Mucosa of rectum (tissue), 2 donors: Measurements from ENCODE around the gene COQ4.

ENCODE experiments used
- H3K27ac ChIP-seq, 2 donors: one replicate each; pipeline ENCODE4 v1.7.0; 2013; ENCODE audit warnings: inconsistent platforms in 2 of 2, low read depth in 2 of 2, low read length in 2 of 2
- H3K27me3 ChIP-seq, 2 donors: one replicate each; pipeline ENCODE4 v1.7.0; 2013; ENCODE audit warnings: low read length in 2 of 2; ENCODE audit not compliant: control insufficient read depth in 2 of 2, insufficient read depth in 2 of 2
- H3K36me3 ChIP-seq, 2 donors: one replicate each; pipeline ENCODE4 v1.7.0; 2013; ENCODE audit warnings: low read length in 2 of 2; ENCODE audit not compliant: control insufficient read depth in 2 of 2, insufficient read depth in 2 of 2
- H3K4me1 ChIP-seq, 2 donors: one replicate each; pipeline ENCODE4 v1.7.0; 2013; ENCODE audit warnings: low read length in 2 of 2, mild to moderate bottlenecking in 1 of 2; ENCODE audit not compliant: control insufficient read depth in 2 of 2, insufficient read depth in 2 of 2
- H3K4me3 ChIP-seq, 2 donors: one replicate each; pipeline ENCODE4 v1.7.0; 2013; ENCODE audit warnings: low read length in 2 of 2
- H3K9ac ChIP-seq, 2 donors: one replicate each; pipeline ENCODE4 v1.7.0; 2013; ENCODE audit warnings: low read length in 2 of 2, low read depth in 1 of 2, mild to moderate bottlenecking in 1 of 2
- H3K9me3 ChIP-seq, 2 donors: one replicate each; pipeline ENCODE4 v1.7.0; 2013; ENCODE audit warnings: low read length in 2 of 2; ENCODE audit not compliant: control insufficient read depth in 2 of 2
- donor health status: healthy.
- donor health status: Normal muscosa, but diverticular disease.

The COQ4 gene

GRCh38 chr9:128372188-128372641, 49.6 kb downstream of the COQ4 start:
- peaks cover 15 to 18% of the 10 kb centered on the region in 2 donors for H3K4me1 ChIP-seq
- peak overlapping the region; percentile 85 to 90 for H3K27ac ChIP-seq
- H3K4me3 ChIP-seq: peak overlapping the region; percentile 88 to 98
- H3K9ac ChIP-seq: peak overlapping the region; percentile 96 to 97
- no peaks in the 10 kb centered on the region for H3K9me3 ChIP-seq
- H3K27me3 ChIP-seq: no peaks in the 10 kb centered on the region
- peaks cover 0 to 15% of the 10 kb centered on the region in 2 donors for H3K36me3 ChIP-seq

GRCh38 chr9:128372784-128373183, 50.1 kb downstream of the COQ4 start:
- no peaks in the 10 kb centered on the region for H3K9me3 ChIP-seq

GRCh38 chr9:128374221-128374675, 51.6 kb downstream of the COQ4 start:
- peaks cover 7 to 19% of the 10 kb centered on the region in 2 donors for H3K36me3 ChIP-seq
- H3K27ac ChIP-seq: no peak overlapping the region
- H3K4me1 ChIP-seq: peaks cover 15 to 18% of the 10 kb centered on the region in 2 donors
- no peaks in the 10 kb centered on the region for H3K9me3 ChIP-seq
- no peak overlapping the region for H3K9ac ChIP-seq
- H3K27me3 ChIP-seq: no peaks in the 10 kb centered on the region
- no peak overlapping the region for H3K4me3 ChIP-seq

More at GRCh38 chr9:128372784-128373183, 50.1 kb downstream of the COQ4 start:
- no peak overlapping the region for H3K4me3 ChIP-seq
- peaks cover 15 to 18% of the 10 kb centered on the region in 2 donors for H3K4me1 ChIP-seq
- no peak overlapping the region for H3K9ac ChIP-seq
- H3K27me3 ChIP-seq: no peaks in the 10 kb centered on the region
- H3K36me3 ChIP-seq: peaks cover under 1 to 17% of the 10 kb centered on the region in 2 donors
- no peak overlapping the region for H3K27ac ChIP-seq

GRCh38 chr9:128375865-128376264, 53.2 kb downstream of the COQ4 start:
- H3K4me1 ChIP-seq: peaks cover 11% of the 10 kb centered on the region in 2 donors
- H3K4me3 ChIP-seq: no peak overlapping the region
- H3K9ac ChIP-seq: no peak overlapping the region
- H3K9me3 ChIP-seq: no peaks in the 10 kb centered on the region
- no peaks in the 10 kb centered on the region for H3K27me3 ChIP-seq
- no peak overlapping the region for H3K27ac ChIP-seq
- peaks cover 7 to 19% of the 10 kb centered on the region in 2 donors for H3K36me3 ChIP-seq

GRCh38 chr9:128382261-128382660, 59.6 kb downstream of the COQ4 start:
- no peaks in the 10 kb centered on the region for H3K9me3 ChIP-seq
- no peak overlapping the region for H3K27ac ChIP-seq
- no peak overlapping the region for H3K9ac ChIP-seq
- H3K36me3 ChIP-seq: peaks cover 17 to 40% of the 10 kb centered on the region in 2 donors
- no peaks in the 10 kb centered on the region for H3K27me3 ChIP-seq
- H3K4me1 ChIP-seq: no peaks in the 10 kb centered on the region
- no peak overlapping the region for H3K4me3 ChIP-seq

- Histone ChIP-seq H3K9ac (no peak overlapping the region), H3K27ac (no peak overlapping the region), H3K9me3 (no peaks in the 10 kb centered on the region), H3K4me3 (no peak overlapping the region), H3K27me3 (no peaks in the 10 kb centered on the region), H3K36me3 (peaks cover 23 to 46% of the 10 kb centered on the region in 2 donors), H3K4me1 (no peaks in the 10 kb centered on the region)
Measured at GRCh38 chr9:128383007-128383753, 60.5 kb downstream of the COQ4 start.
